GM12864 (cell line): ENCODE measurements around the gene TTC19.

Experiments
- DNase-seq: peaks from one replicate; pipeline ENCODE4 v3.0.0-alpha.2; 2011; ENCODE audit warnings: low read depth
- H3K4me3 ChIP-seq: 2 replicates; pipeline ENCODE4 v1.5.1; 2011; ENCODE audit warnings: mild to moderate bottlenecking, low read depth, low read length, control low read depth
- TF ChIP-seq, protein P1 (sequence below): IDR thresholded peaks from 2 replicates; pipeline ENCODE4 v1.5.1; 2011; ENCODE audit warnings: low read depth, mild to moderate bottlenecking, moderate library complexity, low read length, control low read depth, inconsistent platforms; ENCODE audit errors: missing control alignments

The TTC19 gene

DNA sequence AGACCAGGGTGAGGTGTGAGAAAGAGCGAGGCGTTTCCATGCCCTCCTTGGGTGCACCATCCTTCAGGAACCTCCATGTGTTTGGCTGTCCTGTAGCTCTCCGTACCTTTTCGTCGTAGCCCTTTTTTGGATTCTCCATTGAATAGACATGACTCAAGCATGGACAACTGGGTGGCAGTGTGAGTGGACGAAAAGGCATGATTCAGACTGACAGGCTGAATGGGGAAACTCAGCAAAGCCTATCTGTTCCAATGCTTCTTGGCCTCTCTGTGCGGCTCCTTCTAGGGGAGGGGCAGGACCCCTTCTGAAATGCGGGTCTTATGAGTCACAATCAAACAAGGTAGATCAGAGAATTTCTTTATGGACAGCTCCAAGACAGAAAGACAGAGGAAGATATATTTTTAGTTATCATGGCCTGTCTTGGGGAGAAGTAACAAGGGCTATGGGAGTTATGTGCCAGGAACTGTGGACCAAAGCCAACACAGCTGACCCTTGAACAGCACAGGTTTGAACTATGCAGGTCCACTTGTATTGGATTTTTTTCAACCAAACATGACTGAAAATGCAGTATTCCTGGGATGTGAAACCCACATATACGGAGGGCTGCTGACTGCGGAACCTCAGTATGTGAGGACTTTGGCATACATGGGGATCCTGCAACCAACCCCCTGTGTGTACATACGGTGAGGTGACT, 31.8 kb upstream of the TTC19 start:
- TF ChIP-seq, protein P1, sequence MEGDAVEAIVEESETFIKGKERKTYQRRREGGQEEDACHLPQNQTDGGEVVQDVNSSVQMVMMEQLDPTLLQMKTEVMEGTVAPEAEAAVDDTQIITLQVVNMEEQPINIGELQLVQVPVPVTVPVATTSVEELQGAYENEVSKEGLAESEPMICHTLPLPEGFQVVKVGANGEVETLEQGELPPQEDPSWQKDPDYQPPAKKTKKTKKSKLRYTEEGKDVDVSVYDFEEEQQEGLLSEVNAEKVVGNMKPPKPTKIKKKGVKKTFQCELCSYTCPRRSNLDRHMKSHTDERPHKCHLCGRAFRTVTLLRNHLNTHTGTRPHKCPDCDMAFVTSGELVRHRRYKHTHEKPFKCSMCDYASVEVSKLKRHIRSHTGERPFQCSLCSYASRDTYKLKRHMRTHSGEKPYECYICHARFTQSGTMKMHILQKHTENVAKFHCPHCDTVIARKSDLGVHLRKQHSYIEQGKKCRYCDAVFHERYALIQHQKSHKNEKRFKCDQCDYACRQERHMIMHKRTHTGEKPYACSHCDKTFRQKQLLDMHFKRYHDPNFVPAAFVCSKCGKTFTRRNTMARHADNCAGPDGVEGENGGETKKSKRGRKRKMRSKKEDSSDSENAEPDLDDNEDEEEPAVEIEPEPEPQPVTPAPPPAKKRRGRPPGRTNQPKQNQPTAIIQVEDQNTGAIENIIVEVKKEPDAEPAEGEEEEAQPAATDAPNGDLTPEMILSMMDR, result no peak
- no peak overlapping the region for H3K4me3 ChIP-seq
- DNase-seq, result no peak

DNA sequence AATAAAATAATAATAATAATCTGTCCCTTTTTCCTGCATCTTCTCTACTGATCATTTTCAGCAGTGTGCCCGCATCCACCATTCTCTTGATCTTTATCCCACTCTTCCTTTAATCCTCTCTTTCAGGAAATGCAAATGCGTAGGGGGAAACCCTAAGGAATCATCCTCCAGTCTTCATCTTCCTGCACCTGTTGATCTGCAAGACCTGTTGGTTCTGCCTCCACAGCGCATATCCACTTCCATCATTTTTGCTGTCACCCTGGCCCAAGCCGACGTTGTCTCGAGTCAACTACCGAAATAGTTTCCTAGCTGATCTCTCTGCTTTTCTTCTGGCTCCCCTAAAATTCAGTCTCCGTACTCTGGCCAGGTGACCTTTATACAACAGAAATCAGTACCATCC, 30.2 kb upstream of the TTC19 start:
- no peak for DNase-seq
- TF ChIP-seq, protein P1, result no peak
- no peak overlapping the region for H3K4me3 ChIP-seq

DNA sequence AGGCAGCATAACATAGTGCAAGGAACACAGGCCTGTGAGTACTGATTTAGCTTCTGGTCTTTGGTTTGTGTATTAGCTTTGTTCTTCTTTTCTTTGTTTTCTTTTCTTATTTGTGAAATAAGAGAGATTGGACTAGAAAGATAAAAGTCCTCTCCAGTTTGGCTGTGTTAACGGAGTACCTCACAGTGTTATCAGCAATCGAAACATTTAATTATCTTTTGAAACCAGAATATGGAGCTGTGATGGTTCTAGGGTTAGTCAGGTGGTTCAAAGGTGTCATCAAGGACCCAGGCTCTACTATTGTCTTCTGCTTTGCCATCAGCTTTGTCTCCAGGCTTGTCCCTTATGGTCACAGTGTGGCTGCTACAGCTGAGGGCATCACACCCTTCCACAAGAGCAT, 29.1 kb upstream of the TTC19 start:
- DNase-seq, result no peak
- TF ChIP-seq, protein P1, result no peak
- no peak overlapping the region for H3K4me3 ChIP-seq

DNA sequence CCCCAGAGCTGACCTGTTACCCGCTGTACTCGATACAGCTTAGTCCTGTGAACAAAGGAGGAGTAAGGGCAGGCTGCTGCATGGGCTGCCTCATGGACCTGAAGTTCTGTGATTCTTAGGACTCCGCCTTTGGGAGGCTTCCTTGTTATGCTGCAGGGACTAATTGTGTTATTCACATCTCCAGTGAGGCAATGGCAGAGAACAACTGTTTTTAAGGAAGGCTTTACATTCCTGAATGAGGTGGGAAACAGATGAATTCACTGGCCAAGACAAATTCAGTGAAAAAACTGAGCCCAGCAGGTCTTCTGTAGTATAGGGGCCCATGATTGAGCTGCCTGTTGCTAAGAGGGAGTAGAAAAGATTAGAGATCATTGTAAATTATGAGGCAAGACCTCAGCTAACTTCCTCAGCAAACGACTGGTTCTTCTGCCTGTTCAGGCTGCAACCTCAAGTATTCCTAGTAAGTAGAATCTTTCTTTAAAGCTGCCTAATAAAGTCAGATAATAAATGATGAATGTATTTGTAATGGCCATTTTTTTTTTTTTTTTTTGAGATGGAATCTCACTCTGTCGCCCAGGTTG, 28.4 kb upstream of the TTC19 start:
- DNase-seq, result no peak
- TF ChIP-seq, protein P1, result no peak
- H3K4me3 ChIP-seq, result no peak overlapping the region

DNA sequence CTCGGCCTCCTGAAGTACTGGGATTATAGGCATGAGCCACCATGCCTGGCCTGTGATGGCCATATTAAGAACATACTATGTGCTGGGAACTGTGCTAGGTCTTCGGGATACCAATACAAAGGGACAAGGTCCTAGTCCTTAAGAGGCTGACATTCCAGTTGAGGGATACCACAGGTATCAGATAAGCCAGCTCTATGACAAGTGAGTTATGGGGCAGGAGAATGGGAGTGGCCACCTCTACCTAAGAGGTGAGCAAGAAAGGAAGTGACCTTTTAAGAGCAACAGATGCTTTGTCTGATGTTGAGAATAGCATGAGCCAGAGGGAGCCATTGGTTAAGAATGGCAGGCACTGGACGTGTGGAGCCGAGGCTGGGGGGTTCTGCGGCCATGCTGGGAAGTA, 27.7 kb upstream of the TTC19 start:
- TF ChIP-seq, protein P1, result no peak
- no peak for DNase-seq
- no peak overlapping the region for H3K4me3 ChIP-seq

DNA sequence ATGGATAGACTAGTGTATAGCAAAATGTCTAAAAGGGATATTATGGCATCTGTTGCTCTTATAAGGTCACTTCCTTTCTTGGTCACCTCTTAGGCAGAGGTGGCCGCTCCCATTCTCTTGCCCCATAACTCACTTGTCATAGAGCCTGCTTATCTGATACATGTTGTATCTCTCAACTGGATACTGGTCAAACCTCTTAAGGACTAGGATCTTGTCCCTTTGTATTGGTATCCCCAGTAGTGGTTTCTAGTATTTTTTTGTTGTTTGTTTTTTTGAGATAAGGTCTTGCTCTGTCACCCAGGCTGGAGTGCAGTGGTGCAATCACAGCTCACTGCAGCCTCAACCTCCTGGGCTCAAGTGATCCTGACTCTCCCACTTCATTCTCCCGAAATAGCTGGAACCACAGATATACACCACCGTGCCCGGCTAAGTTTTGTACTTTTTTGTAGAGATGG, 27.1 kb upstream of the TTC19 start:
- TF ChIP-seq, protein P1, result no peak
- H3K4me3 ChIP-seq, result no peak overlapping the region
- DNase-seq, result no peak

DNA sequence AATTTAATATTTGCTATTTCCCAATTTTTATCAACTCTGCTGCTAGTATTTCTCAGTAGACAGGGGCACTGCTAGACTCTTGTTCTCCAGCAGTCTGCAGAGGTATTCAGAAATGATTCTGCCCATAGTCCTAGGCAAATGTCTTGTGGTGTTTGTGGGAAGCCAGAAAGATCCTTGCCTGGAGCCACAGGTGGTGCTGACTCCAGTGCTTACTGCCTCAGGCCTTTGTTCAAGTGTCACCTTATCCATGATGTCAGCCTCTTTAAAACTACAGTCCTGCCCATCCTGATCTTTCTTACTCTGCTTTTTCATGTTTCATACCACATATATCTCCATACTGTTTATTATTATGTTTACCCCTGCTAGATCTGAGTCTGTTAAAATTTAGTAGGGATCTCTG, 26.6 kb upstream of the TTC19 start:
- TF ChIP-seq, protein P1, result no peak
- no peak overlapping the region for H3K4me3 ChIP-seq
- no peak for DNase-seq
